Natural killer cell (primary cell): Measurements from ENCODE around the gene DHX34. TPM values are rescaled to one million over a fixed set of nuclear protein-coding genes. Genes with fewer than 3 reads are reported as not detected.
"Not testable (repeated sequence)": the region's sequence is repeated elsewhere in the genome, so short reads cannot be mapped to it uniquely, and the experiment has no call there.

Experiments used
- ATAC-seq, 3 donors: fragments of 150-1000 bp in 2 of 3; fragments of 200-7000 bp in 1 of 3; cut with Tn5 transposase; 1 replicate in 1 of 3; 2 replicates in 2 of 3; pipeline ENCODE4 v1.10.0; 2021; ENCODE audit warnings: mild to moderate bottlenecking in 2 of 3, moderate library complexity in 2 of 3
- DNase-seq, 2 donors: peaks; one replicate each; pipeline versions ENCODE4 v3.0.0 to v3.0.0-alpha.2; 2013 to 2021; ENCODE audit warnings: mixed read lengths in 1 of 2
- H3K27ac ChIP-seq: one replicate; pipeline ENCODE4 v1.5.1; 2013; ENCODE audit warnings: mild to moderate bottlenecking, low read length
- H3K27me3 ChIP-seq: one replicate; pipeline ENCODE4 v1.6.1; 2013; ENCODE audit warnings: low read length; ENCODE audit not compliant: control insufficient read depth, insufficient read depth
- H3K36me3 ChIP-seq: one replicate; pipeline ENCODE4 v1.6.1; 2013; ENCODE audit warnings: low read length; ENCODE audit not compliant: control insufficient read depth, insufficient read depth
- H3K4me1 ChIP-seq: one replicate; pipeline ENCODE4 v1.6.1; 2013; ENCODE audit warnings: low read length; ENCODE audit not compliant: control insufficient read depth, insufficient read depth
- H3K4me3 ChIP-seq: one replicate; pipeline ENCODE4 v1.5.1; 2013; ENCODE audit warnings: low read length
- H3K9me3 ChIP-seq: one replicate; pipeline ENCODE4 v1.6.1; 2013; ENCODE audit warnings: low read length; ENCODE audit not compliant: control insufficient read depth, insufficient read depth
- H3K27ac Mint-ChIP-seq, 2 donors: one replicate each; pipeline ENCODE4 v1.8.0; 2022; ENCODE audit warnings: mild to moderate bottlenecking in 2 of 2, mixed read lengths in 2 of 2, moderate library complexity in 1 of 2
- H3K27me3 Mint-ChIP-seq, 2 donors: one replicate each; pipeline ENCODE4 v1.8.0; 2022; ENCODE audit warnings: low read depth in 2 of 2, mixed read lengths in 2 of 2
- H3K36me3 Mint-ChIP-seq: one replicate; pipeline ENCODE4 v1.8.0; 2022; ENCODE audit warnings: mixed read lengths
- H3K4me1 Mint-ChIP-seq, 2 donors: one replicate each; pipeline ENCODE4 v1.8.0; 2022; ENCODE audit warnings: mixed read lengths in 2 of 2
- H3K4me3 Mint-ChIP-seq: one replicate; pipeline ENCODE4 v1.8.0; 2022; ENCODE audit warnings: mild to moderate bottlenecking, moderate library complexity, mixed read lengths
- H3K9me3 Mint-ChIP-seq, 2 donors: one replicate each; pipeline ENCODE4 v1.8.0; 2022; ENCODE audit warnings: mixed read lengths in 2 of 2
- CTCF ChIP-seq: fragments of 200-600 bp; IDR thresholded peaks from one replicate; pipeline ENCODE4 v1.8.0; 2022; ENCODE audit warnings: antibody characterized with exemption
- WGBS: methylation state at CpG from one replicate; pipeline ENCODE4 v1.1.7; 2013; ENCODE audit warnings: missing lambda C conversion rate; ENCODE audit not compliant: insufficient coverage; 5-methylcytosine and 5-hydroxymethylcytosine counted together
- intact Hi-C: fragments of 100-400 bp; cut with micrococcal nuclease; formaldehyde crosslinking; loops from one replicate; pipeline ENCODE4 v1.14.2; 2022
- total RNA-seq, 4 donors: library from RNA; stranded (reverse); fragments of 120-200 nt in 1 of 4; gene quantifications; one replicate each; pipeline versions ENCODE4 v1.2.3 to v1.2.4, GENCODE V29; 2013 to 2022

The DHX34 gene
- total RNA-seq, 3 donors from 2014 or later (not counting 1 experiment from before 2014, with no cell fraction given), result 19.8 to 25.9 (median 20.0) TPM

GRCh38 chr19:47408156-47408938 is 59.2 kb downstream of the DHX34 start:
- no peaks in the 10 kb centered on the region for H3K4me1 Mint-ChIP-seq
- Histone ChIP-seq H3K27me3 (peaks cover 17% of the 10 kb centered on the region), H3K9me3 (no peaks in the 10 kb centered on the region), H3K4me1 (no peaks in the 10 kb centered on the region), H3K27ac (no peak overlapping the region), H3K36me3 (no peaks in the 10 kb centered on the region), H3K4me3 (no peak overlapping the region)
- H3K4me3 Mint-ChIP-seq, result no peak overlapping the region
- H3K9me3 Mint-ChIP-seq, result no peaks in the 10 kb centered on the region
- ATAC-seq, result no peak
- no peak overlapping the region for H3K27ac Mint-ChIP-seq
- H3K36me3 Mint-ChIP-seq, result no peaks in the 10 kb centered on the region
- WGBS, result 89% methylated on average over 13 of the region's 14 CpGs
- TF ChIP-seq CTCF, result no peak
- DNase-seq, result no peak
- H3K27me3 Mint-ChIP-seq, result peaks cover 38 to 48% of the 10 kb centered on the region in 2 donors
- intact Hi-C loops, result no loop called here

GRCh38 chr19:47411101-47411500 is 62.0 kb downstream of the DHX34 start:
- no peaks in the 10 kb centered on the region for H3K4me1 ChIP-seq
- H3K27ac ChIP-seq, result no peak overlapping the region
- no peaks in the 10 kb centered on the region for H3K9me3 Mint-ChIP-seq
- intact Hi-C loops, result no loop called here
- no peak overlapping the region for H3K27ac Mint-ChIP-seq
- no peak overlapping the region for H3K4me3 Mint-ChIP-seq
- no peaks in the 10 kb centered on the region for H3K36me3 ChIP-seq
- H3K36me3 Mint-ChIP-seq, result no peaks in the 10 kb centered on the region
- 90% methylated on average over 7 of the region's 8 CpGs for WGBS
- no peaks in the 10 kb centered on the region for H3K9me3 ChIP-seq
- H3K4me3 ChIP-seq, result no peak overlapping the region
- peaks cover 39 to 46% of the 10 kb centered on the region in 2 donors for H3K27me3 Mint-ChIP-seq
- no peak for TF ChIP-seq CTCF
- no peak for DNase-seq
- no peaks in the 10 kb centered on the region for H3K4me1 Mint-ChIP-seq
- ATAC-seq, result no peak
- peaks cover 16% of the 10 kb centered on the region for H3K27me3 ChIP-seq

- H3K4me1 ChIP-seq, H3K36me3 ChIP-seq, H3K4me1 Mint-ChIP-seq, ATAC-seq, H3K9me3 Mint-ChIP-seq, H3K4me3 ChIP-seq, DNase-seq, H3K4me3 Mint-ChIP-seq, H3K36me3 Mint-ChIP-seq, H3K27ac Mint-ChIP-seq, intact Hi-C loops, H3K9me3 ChIP-seq, H3K27ac ChIP-seq: not testable (repeated sequence)
- peaks cover 39 to 47% of the 10 kb centered on the region in 2 donors for H3K27me3 Mint-ChIP-seq
- WGBS, result 86% methylated on average over 9 of the region's 9 CpGs
- peaks cover 17% of the 10 kb centered on the region for H3K27me3 ChIP-seq
Measured at GRCh38 chr19:47411696-47412095, 62.6 kb downstream of the DHX34 start.

GRCh38 chr19:47413941-47414340 is 64.8 kb downstream of the DHX34 start:
- H3K27me3 Mint-ChIP-seq, result peaks cover 44 to 54% of the 10 kb centered on the region in 2 donors
- H3K9me3 ChIP-seq, result no peaks in the 10 kb centered on the region
- H3K4me1 ChIP-seq, result peaks cover 7% of the 10 kb centered on the region
- H3K36me3 Mint-ChIP-seq, result no peaks in the 10 kb centered on the region
- no peak overlapping the region for H3K4me3 Mint-ChIP-seq
- WGBS, result 90% methylated on average over 16 of the region's 16 CpGs
- peaks cover 0 to 27% of the 10 kb centered on the region in 2 donors for H3K4me1 Mint-ChIP-seq
- intact Hi-C loops, result no loop called here
- H3K27ac Mint-ChIP-seq, result no peak overlapping the region
- H3K36me3 ChIP-seq, result no peaks in the 10 kb centered on the region
- DNase-seq (no peak), ATAC-seq (no peak)
- no peak overlapping the region for H3K4me3 ChIP-seq
- TF ChIP-seq CTCF, result no peak
- no peaks in the 10 kb centered on the region for H3K9me3 Mint-ChIP-seq
- H3K27me3 ChIP-seq, result peaks cover 26% of the 10 kb centered on the region
- no peak overlapping the region for H3K27ac ChIP-seq
